ENCODE data around the gene PTPRG.
"Not testable (repeated sequence)": the region's sequence is repeated elsewhere in the genome, so short reads cannot be mapped to it uniquely, and the experiment has no call there.

The PTPRG gene

GRCh38 chr3:62015111-62015510 lies 453.7 kb downstream of the PTPRG start:
- DNase-seq (ENCODE audit: low read depth), result no peak

DNA sequence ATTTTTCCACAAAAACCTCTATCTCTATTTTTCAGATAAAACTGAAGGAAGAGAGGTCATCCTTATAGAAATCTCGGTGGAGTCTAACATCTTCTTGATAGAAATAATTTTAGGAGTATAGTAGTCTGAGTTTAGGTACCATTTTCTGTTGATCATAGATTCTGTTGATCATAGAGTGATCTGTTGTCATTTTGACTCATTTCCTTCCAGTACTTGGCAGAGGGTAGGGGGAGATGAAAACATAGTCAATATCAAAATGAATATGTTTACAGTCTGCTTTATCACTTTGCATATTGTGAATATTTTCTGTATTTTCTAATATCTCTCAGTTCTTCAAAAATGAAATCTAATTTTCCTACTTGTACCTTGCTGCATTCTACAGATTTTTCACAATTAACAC lies 458.5 kb downstream of the PTPRG start:
- no peak for DNase-seq (ENCODE audit: low read depth)

- DNase-seq (ENCODE audit: low read depth), result no peak
These were observed 459.3 kb downstream of the PTPRG start for GRCh38 chr3:62020706-62021105.

GRCh38 chr3:62022312-62022711 lies 460.9 kb downstream of the PTPRG start:
- DNase-seq (ENCODE audit: low read depth), result no peak

- DNase-seq (ENCODE audit: low read depth), result no peak
These were observed 463.5 kb downstream of the PTPRG start for GRCh38 chr3:62024882-62025281.

GRCh38 chr3:62025913-62026312 lies 464.5 kb downstream of the PTPRG start:
- DNase-seq (ENCODE audit: low read depth), result no peak

- no peak for DNase-seq (ENCODE audit: low read depth)
These were observed 465.9 kb downstream of the PTPRG start for GRCh38 chr3:62027241-62027640.

- DNase-seq (ENCODE audit: low read depth), result no peak
These were observed 466.4 kb downstream of the PTPRG start for GRCh38 chr3:62027796-62028195.

GRCh38 chr3:62028236-62028635 lies 466.9 kb downstream of the PTPRG start:
- no peak for DNase-seq (ENCODE audit: low read depth)

- no peak for DNase-seq (ENCODE audit: low read depth)
These were observed 471.4 kb downstream of the PTPRG start for GRCh38 chr3:62032738-62033137.

DNA sequence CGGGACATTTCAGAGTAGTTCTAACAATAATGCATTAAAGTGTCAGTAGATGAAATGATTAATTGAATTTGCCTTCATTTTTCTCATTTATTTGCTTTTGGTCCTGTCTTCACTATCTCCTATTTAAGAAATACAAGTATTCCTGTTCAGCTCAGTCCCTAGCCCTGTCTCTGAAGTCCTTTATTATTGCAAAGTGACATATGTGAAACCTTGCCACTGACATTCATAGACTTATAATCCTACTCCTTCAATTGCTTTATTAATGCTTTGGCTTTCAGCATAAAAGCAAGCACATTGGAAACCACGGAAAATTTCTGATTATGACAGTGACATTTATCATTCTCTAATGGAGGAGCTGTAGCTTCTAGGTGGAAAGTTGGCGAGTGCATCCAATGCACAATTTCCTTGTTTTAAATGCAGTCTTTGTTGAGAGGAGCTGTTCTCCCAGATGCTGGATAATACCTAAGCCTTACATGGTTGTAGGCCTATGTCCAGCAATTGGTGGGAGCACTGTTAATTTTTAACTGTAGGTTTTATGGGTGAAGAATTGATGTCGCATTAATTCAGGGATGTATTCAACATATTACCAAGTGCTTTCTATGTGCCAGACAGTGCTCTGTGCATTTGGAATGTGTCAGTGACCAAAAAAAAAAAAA lies 474.2 kb downstream of the PTPRG start:
- DNase-seq (ENCODE audit: low read depth), result no peak

GRCh38 chr3:62036726-62037125 lies 475.4 kb downstream of the PTPRG start:
- DNase-seq (ENCODE audit: low read depth), result no peak

DNA sequence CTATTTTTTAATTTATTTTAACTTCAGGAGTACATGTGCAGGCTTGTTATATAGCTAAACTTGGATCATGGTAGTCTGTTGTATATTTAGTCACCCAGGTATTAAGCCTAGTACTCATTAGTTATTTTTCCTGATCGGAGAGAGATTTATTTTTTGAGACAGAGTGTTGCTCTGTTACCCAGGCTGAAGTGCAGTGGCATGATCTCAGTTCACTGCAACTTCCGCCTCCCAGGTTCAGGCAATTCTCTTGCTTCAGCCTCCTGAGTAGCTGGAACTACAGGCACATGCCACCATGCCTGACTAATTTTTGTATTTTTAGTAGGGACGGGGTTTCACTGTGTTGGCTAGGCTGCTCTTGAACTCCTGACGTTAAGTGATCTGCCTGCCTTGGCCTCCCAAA lies 477.4 kb downstream of the PTPRG start:
- not testable (repeated sequence) for DNase-seq (ENCODE audit: low read depth)

DNA sequence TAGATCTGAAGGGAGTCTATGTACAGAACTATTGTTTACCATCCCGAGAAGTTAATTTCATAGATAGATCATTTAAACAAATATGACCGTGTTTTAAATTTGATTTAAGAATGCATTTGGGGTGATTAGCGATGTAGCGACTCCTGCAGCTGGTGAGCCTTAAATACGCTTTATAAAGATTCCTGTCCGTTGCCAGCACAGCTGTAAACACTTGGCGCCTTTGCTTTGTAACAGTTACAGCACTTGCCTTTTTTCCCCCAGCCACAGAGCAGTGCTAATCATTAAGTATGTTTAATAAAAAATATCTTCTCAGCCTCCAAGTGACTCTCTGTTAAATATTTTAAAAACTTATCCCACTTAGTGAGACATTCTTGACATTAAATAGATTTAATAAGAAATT lies 478.2 kb downstream of the PTPRG start:
- no peak for DNase-seq (ENCODE audit: low read depth)

DNA sequence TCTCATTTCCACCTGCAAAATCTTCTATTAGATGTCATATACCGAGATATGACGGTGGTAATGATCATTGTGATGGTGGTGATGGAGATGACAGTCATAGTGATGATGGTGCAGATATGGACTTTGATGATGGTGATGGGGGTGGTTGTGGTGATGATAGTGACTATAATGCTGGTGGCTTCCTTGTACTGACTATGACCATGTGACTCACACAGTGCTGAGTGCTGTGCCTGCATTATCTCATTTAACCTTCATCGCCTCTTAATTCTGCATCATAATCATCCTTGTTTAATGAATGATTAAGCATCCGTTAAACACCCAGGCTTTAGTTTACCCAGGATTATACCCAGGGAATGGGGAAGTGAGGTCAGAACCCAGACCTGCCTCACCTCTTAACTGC lies 480.3 kb downstream of the PTPRG start:
- no peak for DNase-seq (ENCODE audit: low read depth)

GRCh38 chr3:62044874-62045411 lies 483.6 kb downstream of the PTPRG start:
- DNase-seq (ENCODE audit: low read depth), result no peak

- DNase-seq (ENCODE audit: low read depth), result peak; percentile 6
These were observed 485.0 kb downstream of the PTPRG start for GRCh38 chr3:62046326-62046725.

DNA sequence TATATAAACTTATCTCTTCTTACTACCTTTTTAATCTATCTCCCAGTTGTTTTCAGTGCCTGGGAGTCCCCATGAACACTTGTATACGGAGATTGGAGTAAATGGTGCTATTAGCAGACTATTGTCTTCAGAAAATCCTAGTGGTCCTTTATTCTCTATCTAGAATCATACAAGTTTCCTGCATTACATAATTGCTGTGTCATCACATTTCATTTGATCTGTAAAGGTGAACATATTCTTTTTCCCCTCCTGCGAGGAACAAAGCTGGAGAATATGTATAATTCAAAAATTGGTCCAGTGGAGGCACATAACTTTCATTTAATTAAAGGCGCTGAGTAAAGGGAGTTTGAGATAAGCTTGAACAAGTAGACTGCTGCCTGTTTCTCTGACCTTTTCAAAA lies 487.2 kb downstream of the PTPRG start:
- no peak for DNase-seq (ENCODE audit: low read depth)

GRCh38 chr3:62049033-62049432 lies 487.7 kb downstream of the PTPRG start:
- no peak for DNase-seq (ENCODE audit: low read depth)

DNA sequence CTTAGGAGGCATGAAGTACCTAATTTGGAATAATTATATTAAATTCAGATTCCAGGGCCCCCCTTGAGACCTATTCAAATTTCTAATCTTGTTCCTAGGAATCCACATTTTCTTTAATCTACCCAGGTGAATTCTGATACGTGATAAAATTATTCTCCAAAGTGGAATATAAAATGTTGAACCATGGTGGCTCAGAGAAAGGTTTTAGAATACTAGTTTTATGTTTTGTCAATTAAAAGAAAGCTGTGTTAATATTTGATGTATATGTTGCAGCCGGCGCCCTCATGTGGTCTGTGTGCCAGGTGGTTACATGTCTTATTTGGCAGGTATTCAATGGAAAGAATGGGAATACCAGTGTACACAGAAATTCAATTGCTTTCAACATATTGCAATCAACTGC lies 490.1 kb downstream of the PTPRG start:
- no peak for DNase-seq (ENCODE audit: low read depth)

- no peak for DNase-seq (ENCODE audit: low read depth)
These were observed 491.0 kb downstream of the PTPRG start for GRCh38 chr3:62052331-62052730.

GRCh38 chr3:62056658-62057057 lies 495.3 kb downstream of the PTPRG start:
- DNase-seq (ENCODE audit: low read depth), result no peak

- no peak for DNase-seq (ENCODE audit: low read depth)
These were observed 496.1 kb downstream of the PTPRG start for GRCh38 chr3:62057339-62058047.
